Mammary epithelial cell (primary cell): ENCODE measurements around the gene RNU1-1.
"Not testable (repeated sequence)": the region's sequence is repeated elsewhere in the genome, so short reads cannot be mapped to it uniquely, and the experiment has no call there.

Source experiments
- EZH2 ChIP-seq: IDR thresholded peaks from 2 replicates; pipeline ENCODE4 v1.6.1; 2012; ENCODE audit warnings: low read length, inconsistent platforms, borderline replicate concordance
- TF ChIP-seq, protein P1 (sequence below), 2 donors: IDR thresholded peaks in 1 of 2; conservative IDR thresholded peaks in 1 of 2; 2 replicates each; pipeline ENCODE4 v1.5.1; 2011 to 2012; ENCODE audit warnings: inconsistent platforms in 2 of 2, low read length in 2 of 2, mild to moderate bottlenecking in 2 of 2, control low read depth in 1 of 2, low read depth in 1 of 2; ENCODE audit not compliant: insufficient read depth in 1 of 2; ENCODE audit errors: extremely low read depth in 1 of 2

DNA sequence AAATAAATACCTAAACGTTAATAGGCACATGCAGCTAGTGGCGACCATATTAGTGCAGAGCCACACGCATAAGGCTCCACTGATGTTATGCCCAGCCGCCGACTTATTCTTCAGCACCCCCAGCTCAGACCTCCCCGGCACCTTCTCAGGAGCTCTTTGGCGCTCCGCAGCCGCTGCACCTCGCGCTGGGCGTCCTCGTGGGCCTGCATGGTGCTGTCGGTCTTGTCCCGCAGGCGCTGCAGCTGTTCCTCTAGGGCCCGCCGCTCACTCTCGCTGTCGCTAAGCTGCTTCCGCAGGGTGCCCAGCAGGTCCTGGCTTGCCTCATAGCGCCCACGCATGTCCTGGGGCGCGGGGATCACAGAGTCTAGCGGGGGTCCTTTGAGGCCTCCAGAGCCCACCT, 30.9 kb downstream of the RNU1-1 start:
- TF ChIP-seq, protein P1, sequence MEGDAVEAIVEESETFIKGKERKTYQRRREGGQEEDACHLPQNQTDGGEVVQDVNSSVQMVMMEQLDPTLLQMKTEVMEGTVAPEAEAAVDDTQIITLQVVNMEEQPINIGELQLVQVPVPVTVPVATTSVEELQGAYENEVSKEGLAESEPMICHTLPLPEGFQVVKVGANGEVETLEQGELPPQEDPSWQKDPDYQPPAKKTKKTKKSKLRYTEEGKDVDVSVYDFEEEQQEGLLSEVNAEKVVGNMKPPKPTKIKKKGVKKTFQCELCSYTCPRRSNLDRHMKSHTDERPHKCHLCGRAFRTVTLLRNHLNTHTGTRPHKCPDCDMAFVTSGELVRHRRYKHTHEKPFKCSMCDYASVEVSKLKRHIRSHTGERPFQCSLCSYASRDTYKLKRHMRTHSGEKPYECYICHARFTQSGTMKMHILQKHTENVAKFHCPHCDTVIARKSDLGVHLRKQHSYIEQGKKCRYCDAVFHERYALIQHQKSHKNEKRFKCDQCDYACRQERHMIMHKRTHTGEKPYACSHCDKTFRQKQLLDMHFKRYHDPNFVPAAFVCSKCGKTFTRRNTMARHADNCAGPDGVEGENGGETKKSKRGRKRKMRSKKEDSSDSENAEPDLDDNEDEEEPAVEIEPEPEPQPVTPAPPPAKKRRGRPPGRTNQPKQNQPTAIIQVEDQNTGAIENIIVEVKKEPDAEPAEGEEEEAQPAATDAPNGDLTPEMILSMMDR (conservative IDR thresholded peaks at IDR 0.05 in 1 of 2, IDR thresholded peaks at IDR 0.05 in 1 of 2; ENCODE audit: extremely low read depth in 1 of 2, insufficient read depth in 1 of 2, low read depth in 1 of 2, low read length in 2 of 2) = not testable (repeated sequence)
- not testable (repeated sequence) for TF ChIP-seq EZH2
